Osteoblast (primary cell): Measurements from ENCODE around the gene FAM221A. TPM values are rescaled to one million over a fixed set of nuclear protein-coding genes. Genes with fewer than 3 reads are reported as not detected.
"Not testable (repeated sequence)": the region's sequence is repeated elsewhere in the genome, so short reads cannot be mapped to it uniquely, and the experiment has no call there.

Experiments used
- DNase-seq: peaks from one replicate; pipeline ENCODE4 v3.0.0; 2011; ENCODE audit warnings: low spot score, mixed read lengths; ENCODE audit not compliant: insufficient read length; ENCODE audit errors: missing footprints
- H2AFZ ChIP-seq: 2 replicates; pipeline ENCODE4 v1.6.0; 2011; ENCODE audit warnings: mild to moderate bottlenecking, low read length
- H3K27ac ChIP-seq: 2 replicates; pipeline ENCODE4 v1.5.1; 2011; ENCODE audit warnings: mild to moderate bottlenecking, low read depth, low read length, moderate library complexity
- H3K27me3 ChIP-seq: 2 replicates; pipeline ENCODE4 v1.6.0; 2012; ENCODE audit warnings: mild to moderate bottlenecking, control low read depth, inconsistent platforms, low read length, moderate library complexity; ENCODE audit not compliant: insufficient read depth
- H3K36me3 ChIP-seq: 2 replicates; pipeline ENCODE4 v1.5.1; 2011; ENCODE audit warnings: mild to moderate bottlenecking, low read length, control low read depth, moderate library complexity; ENCODE audit not compliant: insufficient read depth
- H3K4me1 ChIP-seq: 2 replicates; pipeline ENCODE4 v1.5.1; 2011; ENCODE audit warnings: mild to moderate bottlenecking, low read length, control low read depth, moderate library complexity; ENCODE audit not compliant: insufficient read depth
- H3K4me2 ChIP-seq: 2 replicates; pipeline ENCODE4 v1.6.0; 2011; ENCODE audit warnings: mild to moderate bottlenecking, low read length; ENCODE audit not compliant: insufficient read depth
- H3K4me3 ChIP-seq: fragments of 200-600 bp; sonication (generic); 3 replicates; pipeline ENCODE4 v1.5.1; 2012; ENCODE audit warnings: mild to moderate bottlenecking, low read length, inconsistent platforms; ENCODE audit not compliant: insufficient read depth
- H3K79me2 ChIP-seq: 2 replicates; pipeline ENCODE4 v1.6.0; 2012; ENCODE audit warnings: mild to moderate bottlenecking, low read length, control low read depth, inconsistent platforms; ENCODE audit not compliant: insufficient read depth
- H3K9me3 ChIP-seq: 2 replicates; pipeline ENCODE4 v1.5.1; 2011; ENCODE audit warnings: low read depth, low read length, control low read depth
- H4K20me1 ChIP-seq: 2 replicates; pipeline ENCODE4 v1.6.0; 2012; ENCODE audit warnings: mild to moderate bottlenecking, low read length, control low read depth; ENCODE audit not compliant: insufficient read depth
- total RNA-seq: library from RNA; depleted of rRNA; stranded (reverse); fragments of >200 nt; gene quantifications from 2 replicates; pipeline ENCODE4 v1.2.3, GENCODE V29; 2012
- TF ChIP-seq, protein P1 (sequence below): IDR thresholded peaks from 2 replicates; pipeline ENCODE4 v1.5.1; 2011; ENCODE audit warnings: mild to moderate bottlenecking, low read depth, low read length, moderate library complexity; ENCODE audit errors: extremely low read depth

FAM221A gene
- total RNA-seq, 1 donor = 0.72 TPM

DNA sequence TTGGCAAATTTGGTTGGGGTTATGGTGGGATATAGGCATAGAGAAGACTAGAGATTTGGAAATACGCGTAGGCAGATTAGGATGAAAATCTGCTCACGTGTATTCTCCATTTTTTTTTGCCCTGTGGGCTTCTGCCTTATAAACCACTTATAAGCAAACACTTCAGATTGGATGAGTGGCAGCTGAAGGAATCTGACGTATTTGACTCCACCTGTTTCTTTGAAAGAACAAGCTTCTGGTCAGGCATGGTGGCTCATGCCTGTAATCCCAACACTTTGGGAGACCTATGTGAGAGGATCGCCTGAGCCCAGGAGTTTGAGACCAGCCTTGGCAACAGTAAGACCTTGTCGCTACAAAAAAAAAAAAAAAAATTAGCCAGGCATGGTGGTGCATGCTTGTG is 35.1 kb downstream of the FAM221A start:
- Histone ChIP-seq H3K79me2 (no peaks in the 10 kb centered on the region), H4K20me1 (no peaks in the 10 kb centered on the region), H3K4me2 (no peak overlapping the region), H3K27ac (no peak overlapping the region), H3K4me1 (peaks cover 18% of the 10 kb centered on the region), H3K4me3 (no peak overlapping the region), H3K9me3 (no peaks in the 10 kb centered on the region), H3K36me3 (no peaks in the 10 kb centered on the region), H3K27me3 (peaks cover 7% of the 10 kb centered on the region), H2AFZ (no peak overlapping the region)
- TF ChIP-seq, protein P1, sequence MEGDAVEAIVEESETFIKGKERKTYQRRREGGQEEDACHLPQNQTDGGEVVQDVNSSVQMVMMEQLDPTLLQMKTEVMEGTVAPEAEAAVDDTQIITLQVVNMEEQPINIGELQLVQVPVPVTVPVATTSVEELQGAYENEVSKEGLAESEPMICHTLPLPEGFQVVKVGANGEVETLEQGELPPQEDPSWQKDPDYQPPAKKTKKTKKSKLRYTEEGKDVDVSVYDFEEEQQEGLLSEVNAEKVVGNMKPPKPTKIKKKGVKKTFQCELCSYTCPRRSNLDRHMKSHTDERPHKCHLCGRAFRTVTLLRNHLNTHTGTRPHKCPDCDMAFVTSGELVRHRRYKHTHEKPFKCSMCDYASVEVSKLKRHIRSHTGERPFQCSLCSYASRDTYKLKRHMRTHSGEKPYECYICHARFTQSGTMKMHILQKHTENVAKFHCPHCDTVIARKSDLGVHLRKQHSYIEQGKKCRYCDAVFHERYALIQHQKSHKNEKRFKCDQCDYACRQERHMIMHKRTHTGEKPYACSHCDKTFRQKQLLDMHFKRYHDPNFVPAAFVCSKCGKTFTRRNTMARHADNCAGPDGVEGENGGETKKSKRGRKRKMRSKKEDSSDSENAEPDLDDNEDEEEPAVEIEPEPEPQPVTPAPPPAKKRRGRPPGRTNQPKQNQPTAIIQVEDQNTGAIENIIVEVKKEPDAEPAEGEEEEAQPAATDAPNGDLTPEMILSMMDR = no peak
- no peak for DNase-seq

DNA sequence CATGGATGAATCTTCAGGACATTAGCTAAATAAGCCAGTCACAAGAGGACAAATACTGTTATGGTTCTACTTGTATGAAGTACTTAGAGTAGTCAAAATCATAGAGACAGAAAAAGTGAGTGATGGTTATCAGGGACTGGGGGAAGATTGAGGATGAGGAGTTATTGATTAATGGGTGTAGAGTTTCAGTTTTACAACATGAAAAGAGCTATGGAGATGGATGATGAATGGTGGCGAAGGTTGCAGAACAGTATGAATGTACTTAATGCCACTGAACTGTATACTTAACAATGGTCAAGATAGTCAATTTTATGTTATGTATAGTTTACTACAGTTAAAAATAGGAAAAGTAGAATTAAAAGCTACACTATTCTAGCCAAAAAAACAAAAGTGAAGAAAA is 37.8 kb downstream of the FAM221A start:
- H2AFZ ChIP-seq = no peak overlapping the region
- TF ChIP-seq, protein P1 = no peak
- H3K4me2 ChIP-seq = no peak overlapping the region
- no peaks in the 10 kb centered on the region for H3K79me2 ChIP-seq
- peaks cover 12% of the 10 kb centered on the region for H3K27me3 ChIP-seq
- no peak overlapping the region for H3K4me3 ChIP-seq
- no peaks in the 10 kb centered on the region for H4K20me1 ChIP-seq
- peaks cover 15% of the 10 kb centered on the region for H3K4me1 ChIP-seq
- H3K9me3 ChIP-seq = no peaks in the 10 kb centered on the region
- DNase-seq = no peak
- H3K36me3 ChIP-seq = no peaks in the 10 kb centered on the region
- H3K27ac ChIP-seq = no peak overlapping the region

DNA sequence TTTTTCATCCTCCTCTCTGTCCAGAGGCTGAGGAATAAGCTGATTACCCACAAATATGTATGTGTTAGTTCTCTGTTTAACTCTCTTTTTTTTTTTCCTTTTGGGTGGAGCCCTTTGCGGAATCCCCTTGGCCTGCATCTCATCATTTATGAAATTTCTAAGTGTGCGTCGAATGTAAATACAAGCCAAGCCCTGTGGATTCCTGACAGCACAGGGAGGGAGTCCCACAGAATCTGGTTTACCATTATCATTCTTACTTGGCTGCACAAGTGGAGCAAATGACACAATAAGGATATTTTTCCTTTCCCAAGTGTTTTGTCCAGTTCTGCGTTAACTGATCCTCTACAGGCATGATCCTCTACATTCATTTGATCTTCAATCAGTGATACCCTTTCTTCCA is 41.5 kb downstream of the FAM221A start:
- TF ChIP-seq, protein P1 = no peak
- Histone ChIP-seq H3K36me3 (no peaks in the 10 kb centered on the region), H3K79me2 (no peaks in the 10 kb centered on the region), H3K4me3 (no peak overlapping the region), H4K20me1 (no peaks in the 10 kb centered on the region), H3K27me3 (peaks cover 12% of the 10 kb centered on the region), H3K4me2 (no peak overlapping the region), H3K9me3 (no peaks in the 10 kb centered on the region), H2AFZ (no peak overlapping the region), H3K4me1 (no peaks in the 10 kb centered on the region), H3K27ac (no peak overlapping the region)
- no peak for DNase-seq

DNA sequence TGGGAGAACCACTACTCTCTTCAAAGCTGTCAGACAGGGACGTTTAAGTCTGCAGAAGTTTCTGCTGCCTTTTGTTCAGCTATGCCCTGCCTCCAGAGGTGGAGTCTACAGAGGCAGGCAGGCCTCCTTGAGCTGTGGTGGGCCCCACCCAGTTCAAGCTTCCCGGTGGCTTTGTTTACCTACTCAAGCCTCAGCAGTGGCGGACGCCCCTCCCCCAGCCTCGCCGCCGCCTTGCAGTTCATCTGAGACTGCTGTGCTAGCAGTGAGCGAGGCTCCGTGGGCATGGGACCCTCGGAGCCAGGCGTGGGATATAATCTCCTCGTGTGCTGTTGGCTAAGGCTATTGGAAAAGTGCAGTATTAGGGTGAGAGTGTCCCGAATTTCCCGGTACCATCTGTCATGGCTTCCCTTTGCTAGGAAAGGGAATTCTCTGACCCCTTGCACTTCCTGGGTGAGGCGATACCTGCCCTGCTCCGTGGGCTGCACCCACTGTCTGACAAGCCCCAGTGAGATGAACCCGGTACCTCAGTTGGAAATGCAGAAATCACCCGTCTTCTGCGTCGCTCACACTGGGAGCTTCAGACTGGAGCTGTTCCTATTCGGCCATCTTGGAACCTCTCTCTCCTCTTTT is 42.7 kb downstream of the FAM221A start:
- H3K4me1 ChIP-seq, H3K4me3 ChIP-seq, H3K27ac ChIP-seq, H4K20me1 ChIP-seq, H3K4me2 ChIP-seq, DNase-seq, H3K79me2 ChIP-seq, H2AFZ ChIP-seq, H3K9me3 ChIP-seq, H3K36me3 ChIP-seq: not testable (repeated sequence)
- H3K27me3 ChIP-seq = peaks cover 12% of the 10 kb centered on the region

DNA sequence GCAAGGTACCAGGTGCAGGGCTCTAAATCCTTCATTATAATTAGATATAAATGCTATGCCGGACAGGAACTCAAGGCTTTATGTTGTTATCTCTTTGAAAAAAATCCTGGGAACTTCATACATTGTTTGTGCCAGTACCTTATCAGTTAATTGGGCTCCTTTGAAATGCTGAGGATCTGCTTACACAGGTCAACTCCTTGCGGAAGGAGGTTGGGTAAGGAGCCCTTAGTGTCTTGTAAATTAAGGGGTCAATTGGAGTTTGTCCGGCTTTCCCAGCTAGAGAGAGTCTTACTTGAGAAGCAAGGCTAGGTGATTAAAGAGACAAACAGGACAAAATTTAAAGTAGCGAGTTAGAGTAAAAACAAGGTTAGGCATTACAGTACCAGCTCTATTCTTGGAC is 44.1 kb downstream of the FAM221A start:
- H3K79me2 ChIP-seq, H3K4me3 ChIP-seq, H3K4me1 ChIP-seq: not testable (repeated sequence)

More for the DNA sequence above, 44.1 kb downstream of the FAM221A start:
- not testable (repeated sequence) for H3K9me3 ChIP-seq, DNase-seq, H2AFZ ChIP-seq, H3K27me3 ChIP-seq, H4K20me1 ChIP-seq, H3K27ac ChIP-seq, H3K4me2 ChIP-seq, H3K36me3 ChIP-seq
